HG03442 (cell line): ENCODE measurements around the gene FLT3.
"Not testable (repeated sequence)": the region's sequence is repeated elsewhere in the genome, so short reads cannot be mapped to it uniquely, and the experiment has no call there.

Experiments
- ATAC-seq: cut with Tn5 transposase; IDR thresholded peaks from one replicate; pipeline ENCODE4 v1.9.1; 2021; ENCODE audit warnings: mild to moderate bottlenecking, moderate library complexity; ENCODE audit not compliant: unreplicated experiment

FLT3 gene

DNA sequence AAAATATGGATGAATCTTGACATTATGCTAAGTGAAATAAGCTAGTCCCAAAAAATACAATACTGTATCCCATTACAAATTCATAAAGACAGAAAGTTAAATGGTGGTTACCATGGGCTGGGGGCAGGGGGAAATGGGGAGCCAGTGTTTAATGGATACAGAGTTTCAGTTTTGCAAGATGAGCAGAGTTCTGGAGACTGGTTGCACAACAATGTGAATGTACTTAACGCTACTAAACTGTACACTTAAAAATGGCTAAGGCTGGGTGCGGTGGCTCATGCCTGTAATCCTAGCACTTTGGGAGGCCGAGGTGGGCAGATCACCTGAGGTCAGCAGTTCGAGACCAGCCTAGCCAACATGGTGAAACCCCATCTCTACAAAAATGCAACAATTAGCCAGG is 1.5 kb upstream of the FLT3 start:
- not testable (repeated sequence) for ATAC-seq

DNA sequence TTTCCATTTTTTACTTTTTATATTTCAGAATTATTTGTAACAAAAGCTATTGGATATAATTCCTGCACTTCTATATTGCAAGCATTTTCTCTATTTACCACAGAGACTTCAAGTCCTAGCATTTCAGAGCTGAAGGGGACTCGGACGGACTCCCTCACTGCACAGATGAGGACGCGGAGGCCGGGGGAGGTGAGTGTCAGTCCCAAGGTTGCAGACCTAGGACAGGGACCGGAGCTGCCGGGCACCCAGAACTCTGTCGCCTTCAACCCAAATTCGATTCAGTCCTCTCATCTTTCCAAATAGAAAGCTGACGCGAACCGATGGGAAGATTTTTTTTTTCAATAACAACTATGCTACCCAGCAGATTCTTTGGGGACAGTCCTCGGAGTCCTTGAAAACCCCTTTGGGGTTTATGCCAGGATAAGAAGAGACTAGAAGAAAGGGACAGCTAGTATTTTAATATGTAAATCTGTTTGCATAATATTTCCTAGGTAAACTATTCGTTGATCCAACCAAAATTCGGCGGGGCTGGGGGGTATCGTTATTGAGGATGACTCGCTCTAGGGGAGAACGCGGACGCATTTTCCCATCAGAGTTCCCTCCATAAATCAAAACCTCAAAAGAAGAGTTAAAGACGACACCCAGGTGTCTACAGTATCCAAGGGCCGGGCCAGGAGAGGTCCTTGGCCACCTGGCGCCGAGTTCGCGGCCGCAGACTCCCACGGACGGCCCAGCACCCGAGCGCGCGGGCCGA is 803 bp downstream of the FLT3 start:
- no peak for ATAC-seq

DNA sequence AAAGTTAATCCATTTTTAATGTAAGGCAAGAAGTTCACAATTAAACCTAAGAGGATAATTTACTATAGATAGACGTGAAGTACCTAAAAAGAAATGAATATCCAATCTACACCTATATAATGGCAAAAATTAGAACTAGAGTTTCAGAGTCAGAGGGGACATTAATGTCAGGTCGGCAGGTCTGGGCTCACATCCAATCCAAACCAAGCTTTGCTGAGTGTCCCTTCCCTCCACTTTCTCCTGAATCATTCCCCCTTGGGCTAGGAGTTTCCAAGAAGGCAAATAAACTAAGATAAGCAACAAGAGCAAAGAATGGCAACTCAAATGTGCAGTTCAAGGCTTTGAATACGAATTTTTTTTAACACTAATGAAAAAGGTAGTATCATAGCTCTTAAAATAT is 2.9 kb downstream of the FLT3 start:
- no peak for ATAC-seq

- no peak for ATAC-seq
Measured at GRCh38 chr13:28094306-28094705, 6.1 kb downstream of the FLT3 start.

GRCh38 chr13:28093881-28094280 is 6.5 kb downstream of the FLT3 start:
- no peak for ATAC-seq

DNA sequence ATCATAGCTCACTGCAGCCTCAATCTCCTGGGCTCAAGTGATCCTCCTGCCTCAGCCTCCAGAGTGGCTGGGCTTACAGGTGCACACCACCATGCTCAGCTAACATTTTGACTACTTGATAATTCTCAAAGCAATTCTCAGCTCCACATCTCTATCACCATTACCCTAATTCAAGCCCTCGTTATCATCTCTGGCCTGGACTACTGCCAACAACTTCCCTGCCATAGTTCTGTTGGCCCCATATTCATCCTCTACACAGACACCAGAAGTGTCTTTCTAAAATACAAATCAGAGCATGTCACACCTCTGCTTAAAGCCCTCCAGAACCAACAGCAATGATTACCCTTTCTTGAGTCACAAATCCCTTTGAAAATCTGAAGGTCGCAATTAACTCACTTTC is 7.9 kb downstream of the FLT3 start:
- ATAC-seq: no peak

DNA sequence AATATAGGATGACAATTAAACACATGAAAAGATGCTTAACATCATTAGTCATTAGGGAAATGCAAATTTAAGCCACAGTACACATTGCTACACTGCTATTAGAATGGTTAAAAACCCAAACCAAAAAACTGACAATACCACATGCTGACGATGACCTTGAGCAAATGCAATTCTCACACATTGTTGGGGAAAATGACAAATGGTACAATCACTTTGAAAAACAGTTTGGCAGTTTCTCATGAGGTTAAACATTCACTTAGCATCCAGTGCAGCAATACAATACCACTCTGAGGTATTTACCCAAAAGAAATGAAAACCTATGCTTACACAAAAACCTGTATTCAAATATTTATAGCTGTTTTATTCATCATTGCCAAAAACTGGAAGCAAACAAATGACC is 11.3 kb downstream of the FLT3 start:
- ATAC-seq: no peak

- not testable (repeated sequence) for ATAC-seq
Measured at GRCh38 chr13:28077820-28078219, 22.6 kb downstream of the FLT3 start.

GRCh38 chr13:28077231-28077630 is 23.1 kb downstream of the FLT3 start:
- ATAC-seq: no peak

GRCh38 chr13:28071424-28071823 is 29.0 kb downstream of the FLT3 start:
- no peak for ATAC-seq

GRCh38 chr13:28067491-28067890 is 32.9 kb downstream of the FLT3 start:
- ATAC-seq: no peak

- no peak for ATAC-seq
Measured at GRCh38 chr13:28058866-28059613, 41.3 kb downstream of the FLT3 start.

GRCh38 chr13:28056970-28057712 is 43.2 kb downstream of the FLT3 start:
- peak; percentile 68 for ATAC-seq

- ATAC-seq: no peak
Measured at GRCh38 chr13:28056426-28056825, 44.0 kb downstream of the FLT3 start.

DNA sequence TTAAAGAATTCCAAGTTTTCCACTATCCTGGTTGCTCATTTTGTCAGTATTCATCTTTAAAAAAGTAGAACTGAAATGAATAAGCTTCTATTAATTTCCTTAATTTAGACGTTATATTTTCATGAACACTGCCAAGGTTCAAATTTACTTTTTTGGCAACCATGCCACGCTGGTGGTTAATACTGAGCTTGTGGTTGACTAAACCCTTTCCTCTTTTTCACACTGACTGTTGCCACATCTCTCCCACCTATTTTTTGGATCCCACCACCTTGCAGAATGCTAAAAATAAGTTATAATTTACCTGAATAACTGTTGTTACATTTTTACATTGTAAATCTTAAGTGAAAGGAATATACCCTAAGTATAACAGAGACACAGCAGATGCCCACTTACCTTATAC is 45.0 kb downstream of the FLT3 start:
- no peak for ATAC-seq

- no peak for ATAC-seq
Measured at GRCh38 chr13:28052945-28053344, 47.4 kb downstream of the FLT3 start.

GRCh38 chr13:28049880-28050875 is 50.2 kb downstream of the FLT3 start:
- peak; percentile 44 for ATAC-seq

- ATAC-seq: no peak
Measured at GRCh38 chr13:28049215-28049614, 51.2 kb downstream of the FLT3 start.

DNA sequence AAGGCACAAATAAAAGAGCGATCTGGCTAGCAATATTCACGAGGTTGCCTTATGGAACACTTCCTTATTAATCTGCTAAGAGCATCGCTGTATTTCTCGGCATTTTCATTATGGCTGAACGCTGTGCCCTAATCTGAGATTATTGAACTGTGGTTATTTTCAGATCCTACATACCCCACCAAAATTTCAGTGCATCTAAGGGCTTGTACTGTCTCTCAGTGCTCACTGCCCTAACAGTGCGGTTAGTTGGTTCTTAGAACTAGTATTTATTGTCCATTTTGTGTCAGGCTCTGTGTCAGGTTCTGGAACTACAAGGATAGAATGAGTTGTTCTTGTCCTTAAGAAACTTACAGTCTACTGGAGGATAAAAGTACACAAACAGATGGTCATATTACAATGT is 51.6 kb downstream of the FLT3 start:
- no peak for ATAC-seq

- ATAC-seq: peak; percentile 84
Measured at GRCh38 chr13:28047757-28048388, 52.5 kb downstream of the FLT3 start.
